GM23338 (cell line): ENCODE results near the gene CEP57. TPM values are rescaled to one million over a fixed set of nuclear protein-coding genes. Genes with fewer than 3 reads are reported as not detected.
"Not testable (repeated sequence)": the region's sequence is repeated elsewhere in the genome, so short reads cannot be mapped to it uniquely, and the experiment has no call there.

Experiments used
- ATAC-seq: fragments of 200-7000 bp; cut with Tn5 transposase; 3 replicates; pipeline ENCODE4 v1.9.1; 2020
- DNase-seq: peaks from one replicate; pipeline ENCODE4 v3.0.0-alpha.2; 2015; ENCODE audit warnings: low spot score
- H2AFZ ChIP-seq: fragments of 200-600 bp; sonication (generic); 2 replicates; pipeline ENCODE4 v1.8.0; 2016; ENCODE audit warnings: antibody characterized with exemption, mild to moderate bottlenecking, moderate library complexity
- H3F3A ChIP-seq: fragments of 200-600 bp; sonication (generic); replicated peaks from 2 replicates; pipeline ENCODE4 v1.8.0; 2017; ENCODE audit warnings: antibody characterized with exemption, mixed run types, low read depth
- H3K27ac ChIP-seq: fragments of 200-600 bp; sonication (generic); 2 replicates; pipeline ENCODE4 v1.6.1; 2016; ENCODE audit warnings: low read depth
- H3K27me3 ChIP-seq: fragments of 200-600 bp; sonication (generic); 2 replicates; pipeline ENCODE4 v1.8.0; 2016; ENCODE audit warnings: mild to moderate bottlenecking, mixed run types, moderate library complexity; ENCODE audit not compliant: insufficient read depth
- H3K36me3 ChIP-seq: fragments of 200-600 bp; sonication (generic); 2 replicates; pipeline ENCODE4 v1.8.0; 2016; ENCODE audit warnings: mild to moderate bottlenecking; ENCODE audit not compliant: insufficient read depth
- H3K4me1 ChIP-seq: fragments of 200-600 bp; sonication (generic); 2 replicates; pipeline ENCODE4 v1.8.0; 2016; ENCODE audit warnings: mild to moderate bottlenecking, moderate library complexity; ENCODE audit not compliant: insufficient read depth
- H3K4me2 ChIP-seq: fragments of 200-600 bp; sonication (generic); 2 replicates; pipeline ENCODE4 v1.7.1; 2017; ENCODE audit warnings: mixed run types
- H3K4me3 ChIP-seq: fragments of 200-600 bp; sonication (generic); 2 replicates; pipeline ENCODE4 v1.6.1; 2016; ENCODE audit warnings: mixed run types
- H3K79me2 ChIP-seq: fragments of 200-600 bp; sonication (generic); replicated peaks from 2 replicates; pipeline ENCODE4 v1.8.0; 2017; ENCODE audit warnings: mild to moderate bottlenecking; ENCODE audit not compliant: insufficient read depth
- H3K9me2 ChIP-seq: fragments of 200-600 bp; sonication (generic); 2 replicates; pipeline ENCODE4 v1.8.0; 2017; ENCODE audit not compliant: insufficient read depth
- H4K20me1 ChIP-seq: fragments of 200-600 bp; sonication (generic); replicated peaks from 2 replicates; pipeline ENCODE4 v1.8.0; 2017; ENCODE audit warnings: mild to moderate bottlenecking; ENCODE audit not compliant: insufficient read depth
- H3K27ac Mint-ChIP-seq: 2 replicates; pipeline ENCODE4 v1.8.0; 2020; ENCODE audit warnings: inconsistent platforms, mild to moderate bottlenecking, moderate library complexity, mixed read lengths
- H3K27me3 Mint-ChIP-seq: 3 replicates; pipeline ENCODE4 v1.8.0; 2022; ENCODE audit warnings: low read depth, mild to moderate bottlenecking, moderate library complexity, mixed read lengths, inconsistent platforms; ENCODE audit not compliant: insufficient read depth, poor library complexity
- H3K36me3 Mint-ChIP-seq: 3 replicates; pipeline ENCODE4 v1.8.0; 2021; ENCODE audit warnings: low read depth, mild to moderate bottlenecking, inconsistent platforms, moderate library complexity, mixed read lengths
- H3K4me1 Mint-ChIP-seq: 3 replicates; pipeline ENCODE4 v1.8.0; 2020; ENCODE audit warnings: mild to moderate bottlenecking, inconsistent platforms, mixed read lengths
- H3K4me3 Mint-ChIP-seq: 3 replicates; pipeline ENCODE4 v1.8.0; 2021; ENCODE audit warnings: moderate library complexity, mild to moderate bottlenecking, inconsistent platforms, mixed read lengths
- H3K9me3 Mint-ChIP-seq: 3 replicates; pipeline ENCODE4 v1.8.0; 2020; ENCODE audit warnings: moderate library complexity, mild to moderate bottlenecking, inconsistent platforms, mixed read lengths
- CREB1 ChIP-seq: fragments of 250-450 bp; sonication (Bioruptor Pico); IDR thresholded peaks from 2 replicates; pipeline ENCODE4 v1.5.0; 2020; ENCODE audit warnings: low read depth, mild to moderate bottlenecking, moderate library complexity
- EZH2phosphoT487 ChIP-seq: fragments of 200-600 bp; sonication (generic); IDR thresholded peaks from one replicate; pipeline ENCODE4 v1.8.1; 2018; ENCODE audit warnings: antibody characterized with exemption; ENCODE audit not compliant: unreplicated experiment
- JUNB ChIP-seq: IDR thresholded peaks from one replicate; pipeline ENCODE4 v1.6.1; 2016; ENCODE audit warnings: antibody characterized with exemption; ENCODE audit not compliant: unreplicated experiment
- POLR2AphosphoS5 ChIP-seq: IDR thresholded peaks from 2 replicates; pipeline ENCODE4 v1.6.1; 2016; ENCODE audit warnings: antibody characterized with exemption, low read depth
- ZNF331 ChIP-seq: fragments of 250-450 bp; sonication (Bioruptor Pico); IDR thresholded peaks from 2 replicates; pipeline ENCODE4 v1.5.0; 2020; ENCODE audit warnings: low read depth, mild to moderate bottlenecking, moderate library complexity
- polyA plus RNA-seq: library from polyadenylated mRNA; unstranded; fragments of >200 nt; fragmentation: Nextera tagmentation; extraction: Ambion mirVana; gene quantifications from 2 replicates; pipeline ENCODE4 v1.2.1, GENCODE V29; 2016
- total RNA-seq: library from RNA; depleted of rRNA; stranded (reverse); fragments of >200 nt; shearing (Covaris generic); gene quantifications from 2 replicates; pipeline ENCODE4 v1.2.3, GENCODE V29; 2014
- TF ChIP-seq, protein P1 (sequence below): fragments of 250-450 bp; sonication (Bioruptor Pico); IDR thresholded peaks from 2 replicates; pipeline ENCODE4 v1.5.0; 2020; ENCODE audit warnings: mild to moderate bottlenecking, moderate library complexity

Gene CEP57
- total and polyA plus RNA-seq, 2 experiments from 2014 or later, result 76.2 to 124 TPM

DNA sequence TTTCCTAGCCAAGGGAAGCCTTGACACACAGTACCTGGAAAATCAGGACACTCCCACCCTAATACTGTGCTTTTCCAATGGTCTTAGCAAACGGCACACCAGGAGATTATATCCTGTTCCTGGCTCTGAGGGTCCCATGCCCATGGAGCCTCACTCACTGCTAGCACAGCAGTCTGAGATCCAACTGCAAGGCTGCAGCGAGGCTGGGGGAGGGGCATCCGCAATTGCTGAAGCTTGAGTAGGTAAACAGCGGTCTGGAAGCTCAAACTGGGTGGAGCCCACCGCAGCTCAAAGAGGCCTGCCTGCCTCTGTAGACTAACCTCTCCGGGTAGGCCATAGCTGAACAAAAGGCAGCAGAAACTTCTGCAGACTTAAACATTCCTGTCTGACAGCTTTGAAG is 16.2 kb downstream of the CEP57 start:
- H2AFZ ChIP-seq, H3K4me3 ChIP-seq, H3K79me2 ChIP-seq, H4K20me1 ChIP-seq, ATAC-seq, H3K4me3 Mint-ChIP-seq, H3K4me1 ChIP-seq, H3K4me1 Mint-ChIP-seq, DNase-seq, H3K27ac ChIP-seq, H3K27me3 ChIP-seq, H3K4me2 ChIP-seq, H3K27ac Mint-ChIP-seq, H3F3A ChIP-seq, H3K9me2 ChIP-seq, H3K27me3 Mint-ChIP-seq: not testable (repeated sequence)
- peaks cover 34% of the 10 kb centered on the region for H3K36me3 ChIP-seq
- Mint-ChIP-seq H3K36me3 (peaks cover 85% of the 10 kb centered on the region), H3K9me3 (peaks cover 46% of the 10 kb centered on the region)

DNA sequence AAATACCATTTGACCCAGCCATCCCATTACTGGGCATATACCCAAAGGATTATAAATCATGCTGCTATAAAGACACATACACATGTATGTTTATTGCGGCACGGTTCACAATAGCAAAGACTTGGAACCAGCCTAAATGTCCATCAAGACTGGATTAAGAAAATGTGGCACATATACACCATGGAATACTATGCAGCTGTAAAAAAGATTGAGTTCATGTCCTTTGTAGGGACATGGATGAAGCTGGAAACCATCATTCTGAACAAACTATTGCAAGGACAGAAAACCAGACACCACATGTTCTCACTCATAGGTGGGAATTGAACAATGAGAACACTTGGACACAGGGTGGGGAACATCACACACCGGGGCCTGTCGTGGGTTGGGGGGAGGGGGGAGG is 20.8 kb downstream of the CEP57 start:
- not testable (repeated sequence) for H3K4me2 ChIP-seq, H3K27me3 ChIP-seq, H3K27ac ChIP-seq, H3K4me1 Mint-ChIP-seq, H3K4me3 Mint-ChIP-seq, H3F3A ChIP-seq, H3K27me3 Mint-ChIP-seq, H3K4me3 ChIP-seq, H2AFZ ChIP-seq, DNase-seq, H3K4me1 ChIP-seq, ATAC-seq, H3K27ac Mint-ChIP-seq, H3K9me2 ChIP-seq, H3K79me2 ChIP-seq, H4K20me1 ChIP-seq
- Mint-ChIP-seq H3K9me3 (peaks cover 39% of the 10 kb centered on the region), H3K36me3 (peaks cover 59% of the 10 kb centered on the region)
- H3K36me3 ChIP-seq, result peaks cover 14% of the 10 kb centered on the region

DNA sequence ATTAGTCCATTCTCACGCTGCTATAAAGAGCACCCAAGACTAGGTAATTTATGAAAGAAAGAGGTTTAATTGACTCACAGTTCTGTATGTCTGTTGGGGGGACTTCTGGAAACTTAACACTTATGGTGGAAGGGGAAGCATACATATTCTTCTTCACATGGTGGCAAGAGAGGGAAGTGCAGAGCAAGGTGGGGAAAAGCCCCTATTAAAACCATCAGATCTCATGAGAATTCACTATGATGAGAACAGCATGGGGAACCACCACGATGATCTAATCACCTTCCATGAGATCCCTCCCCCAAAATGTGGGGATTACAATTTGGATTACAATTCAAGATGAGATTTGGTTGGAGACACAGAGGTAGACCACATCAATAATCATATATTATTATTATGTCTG is 25.7 kb downstream of the CEP57 start:
- Mint-ChIP-seq H3K36me3 (peaks cover 40% of the 10 kb centered on the region; the same call in 2 of the 3 replicates), H3K9me3 (no peaks in the 10 kb centered on the region), H3K27ac (no peak overlapping the region), H3K4me3 (no peak overlapping the region), H3K27me3 (no peaks in the 10 kb centered on the region), H3K4me1 (no peaks in the 10 kb centered on the region)
- no peak for TF ChIP-seq JUNB
- TF ChIP-seq ZNF331 (CRISPR knock-in tag), result no peak
- TF ChIP-seq, protein P1, sequence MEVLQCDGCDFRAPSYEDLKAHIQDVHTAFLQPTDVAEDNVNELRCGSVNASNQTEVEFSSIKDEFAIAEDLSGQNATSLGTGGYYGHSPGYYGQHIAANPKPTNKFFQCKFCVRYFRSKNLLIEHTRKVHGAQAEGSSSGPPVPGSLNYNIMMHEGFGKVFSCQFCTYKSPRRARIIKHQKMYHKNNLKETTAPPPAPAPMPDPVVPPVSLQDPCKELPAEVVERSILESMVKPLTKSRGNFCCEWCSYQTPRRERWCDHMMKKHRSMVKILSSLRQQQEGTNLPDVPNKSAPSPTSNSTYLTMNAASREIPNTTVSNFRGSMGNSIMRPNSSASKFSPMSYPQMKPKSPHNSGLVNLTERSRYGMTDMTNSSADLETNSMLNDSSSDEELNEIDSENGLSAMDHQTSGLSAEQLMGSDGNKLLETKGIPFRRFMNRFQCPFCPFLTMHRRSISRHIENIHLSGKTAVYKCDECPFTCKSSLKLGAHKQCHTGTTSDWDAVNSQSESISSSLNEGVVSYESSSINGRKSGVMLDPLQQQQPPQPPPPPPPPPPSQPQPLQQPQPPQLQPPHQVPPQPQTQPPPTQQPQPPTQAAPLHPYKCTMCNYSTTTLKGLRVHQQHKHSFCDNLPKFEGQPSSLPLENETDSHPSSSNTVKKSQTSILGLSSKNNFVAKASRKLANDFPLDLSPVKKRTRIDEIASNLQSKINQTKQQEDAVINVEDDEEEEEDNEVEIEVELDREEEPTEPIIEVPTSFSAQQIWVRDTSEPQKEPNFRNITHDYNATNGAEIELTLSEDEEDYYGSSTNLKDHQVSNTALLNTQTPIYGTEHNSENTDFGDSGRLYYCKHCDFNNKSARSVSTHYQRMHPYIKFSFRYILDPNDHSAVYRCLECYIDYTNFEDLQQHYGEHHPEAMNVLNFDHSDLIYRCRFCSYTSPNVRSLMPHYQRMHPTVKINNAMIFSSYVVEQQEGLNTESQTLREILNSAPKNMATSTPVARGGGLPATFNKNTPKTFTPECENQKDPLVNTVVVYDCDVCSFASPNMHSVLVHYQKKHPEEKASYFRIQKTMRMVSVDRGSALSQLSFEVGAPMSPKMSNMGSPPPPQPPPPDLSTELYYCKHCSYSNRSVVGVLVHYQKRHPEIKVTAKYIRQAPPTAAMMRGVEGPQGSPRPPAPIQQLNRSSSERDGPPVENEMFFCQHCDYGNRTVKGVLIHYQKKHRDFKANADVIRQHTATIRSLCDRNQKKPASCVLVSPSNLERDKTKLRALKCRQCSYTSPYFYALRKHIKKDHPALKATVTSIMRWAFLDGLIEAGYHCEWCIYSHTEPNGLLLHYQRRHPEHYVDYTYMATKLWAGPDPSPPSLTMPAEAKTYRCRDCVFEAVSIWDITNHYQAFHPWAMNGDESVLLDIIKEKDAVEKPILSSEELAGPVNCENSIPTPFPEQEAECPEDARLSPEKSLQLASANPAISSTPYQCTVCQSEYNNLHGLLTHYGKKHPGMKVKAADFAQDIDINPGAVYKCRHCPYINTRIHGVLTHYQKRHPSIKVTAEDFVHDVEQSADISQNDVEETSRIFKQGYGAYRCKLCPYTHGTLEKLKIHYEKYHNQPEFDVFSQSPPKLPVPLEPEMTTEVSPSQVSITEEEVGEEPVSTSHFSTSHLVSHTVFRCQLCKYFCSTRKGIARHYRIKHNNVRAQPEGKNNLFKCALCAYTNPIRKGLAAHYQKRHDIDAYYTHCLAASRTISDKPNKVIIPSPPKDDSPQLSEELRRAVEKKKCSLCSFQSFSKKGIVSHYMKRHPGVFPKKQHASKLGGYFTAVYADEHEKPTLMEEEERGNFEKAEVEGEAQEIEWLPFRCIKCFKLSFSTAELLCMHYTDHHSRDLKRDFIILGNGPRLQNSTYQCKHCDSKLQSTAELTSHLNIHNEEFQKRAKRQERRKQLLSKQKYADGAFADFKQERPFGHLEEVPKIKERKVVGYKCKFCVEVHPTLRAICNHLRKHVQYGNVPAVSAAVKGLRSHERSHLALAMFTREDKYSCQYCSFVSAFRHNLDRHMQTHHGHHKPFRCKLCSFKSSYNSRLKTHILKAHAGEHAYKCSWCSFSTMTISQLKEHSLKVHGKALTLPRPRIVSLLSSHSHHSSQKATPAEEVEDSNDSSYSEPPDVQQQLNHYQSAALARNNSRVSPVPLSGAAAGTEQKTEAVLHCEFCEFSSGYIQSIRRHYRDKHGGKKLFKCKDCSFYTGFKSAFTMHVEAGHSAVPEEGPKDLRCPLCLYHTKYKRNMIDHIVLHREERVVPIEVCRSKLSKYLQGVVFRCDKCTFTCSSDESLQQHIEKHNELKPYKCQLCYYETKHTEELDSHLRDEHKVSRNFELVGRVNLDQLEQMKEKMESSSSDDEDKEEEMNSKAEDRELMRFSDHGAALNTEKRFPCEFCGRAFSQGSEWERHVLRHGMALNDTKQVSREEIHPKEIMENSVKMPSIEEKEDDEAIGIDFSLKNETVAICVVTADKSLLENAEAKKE (CRISPR knock-in tag), result no peak
- TF ChIP-seq CREB1, result no peak
- TF ChIP-seq EZH2phosphoT487, result no peak
- TF ChIP-seq POLR2AphosphoS5, result no peak
- Histone ChIP-seq H4K20me1 (no peaks in the 10 kb centered on the region), H2AFZ (no peak overlapping the region), H3F3A (no peaks in the 10 kb centered on the region), H3K27me3 (no peaks in the 10 kb centered on the region), H3K9me2 (no peaks in the 10 kb centered on the region), H3K36me3 (peaks cover 3% of the 10 kb centered on the region), H3K79me2 (no peaks in the 10 kb centered on the region), H3K4me3 (no peak overlapping the region), H3K27ac (no peak overlapping the region), H3K4me2 (no peak overlapping the region), H3K4me1 (no peaks in the 10 kb centered on the region)
- DNase-seq (no peak), ATAC-seq (no peak)
